HepG2 (cell line): Measurements from ENCODE around the gene DLL3. TPM values are rescaled to one million over a fixed set of nuclear protein-coding genes. Genes with fewer than 3 reads are reported as not detected.

Source experiments
- ARHGAP35 ChIP-seq: sonication (generic); formaldehyde crosslinking; IDR thresholded peaks from 2 replicates; pipeline ENCODE4 v1.9.0; 2022; ENCODE audit warnings: mild to moderate bottlenecking, inconsistent platforms, moderate library complexity, missing genetic modification reagents, borderline replicate concordance
- ASH2L ChIP-seq: fragments of 300-600, 200-600 bp; sonication (generic); IDR thresholded peaks from 2 replicates; pipeline ENCODE4 v1.7.0; 2017; ENCODE audit warnings: low read depth, mild to moderate bottlenecking, moderate library complexity, mixed read lengths, low read length; ENCODE audit not compliant: insufficient read length
- E2F1 ChIP-seq: sonication (generic); formaldehyde crosslinking; IDR thresholded peaks from 2 replicates; pipeline ENCODE4 v1.5.0; 2020; ENCODE audit warnings: missing genetic modification reagents
- ETS1 ChIP-seq: sonication (generic); formaldehyde crosslinking; IDR thresholded peaks from 2 replicates; pipeline ENCODE4 v1.4.0; 2020; ENCODE audit warnings: missing genetic modification reagents
- POLR2A ChIP-seq, 2 experiments: IDR thresholded peaks; 2 replicates each; pipeline ENCODE4 v1.6.1; 2011; ENCODE audit warnings: low read depth in 2 of 2, low read length in 2 of 2, mild to moderate bottlenecking in 1 of 2, moderate library complexity in 1 of 2; ENCODE audit not compliant: insufficient read depth in 1 of 2
- SMC3 ChIP-seq: IDR thresholded peaks from 2 replicates; pipeline ENCODE4 v1.6.1; 2011; ENCODE audit warnings: low read length, improper control_type of control experiment
- SNAI1 ChIP-seq: sonication (generic); formaldehyde crosslinking; IDR thresholded peaks from 2 replicates; pipeline ENCODE4 v1.5.0; 2020; ENCODE audit warnings: mild to moderate bottlenecking, missing genetic modification reagents, borderline replicate concordance
- SNAPC2 ChIP-seq: sonication (generic); formaldehyde crosslinking; IDR thresholded peaks from 2 replicates; pipeline ENCODE4 v1.8.1; 2022; ENCODE audit warnings: mild to moderate bottlenecking, missing genetic modification reagents
- SNRNP70 ChIP-seq: fragments of 200-400 bp; formaldehyde crosslinking; IDR thresholded peaks from 2 replicates; pipeline ENCODE4 v1.6.1; 2017; ENCODE audit warnings: mild to moderate bottlenecking, low read depth, low read length, moderate library complexity
- TOE1 ChIP-seq: sonication (generic); formaldehyde crosslinking; IDR thresholded peaks from 2 replicates; pipeline ENCODE4 v1.4.0; 2020; ENCODE audit warnings: mild to moderate bottlenecking, missing genetic modification reagents
- ZBTB8A ChIP-seq: sonication (generic); formaldehyde crosslinking; IDR thresholded peaks from 2 replicates; pipeline ENCODE4 v1.4.0; 2020; ENCODE audit warnings: mild to moderate bottlenecking, low read depth, missing genetic modification reagents, borderline replicate concordance
- ZGPAT ChIP-seq: IDR thresholded peaks from 2 replicates; pipeline ENCODE4 v1.6.1; 2016; ENCODE audit warnings: mild to moderate bottlenecking
- ZNF383 ChIP-seq: sonication (generic); formaldehyde crosslinking; IDR thresholded peaks from 2 replicates; pipeline ENCODE4 v1.4.0; 2020; ENCODE audit warnings: missing genetic modification reagents, mild to moderate bottlenecking, borderline replicate concordance
- ZNF496 ChIP-seq: sonication (generic); formaldehyde crosslinking; IDR thresholded peaks from 2 replicates; pipeline ENCODE4 v1.8.1; 2023; ENCODE audit warnings: mild to moderate bottlenecking, moderate library complexity, missing genetic modification reagents; ENCODE audit not compliant: insufficient replicate concordance
- ZNF530 ChIP-seq: sonication (generic); formaldehyde crosslinking; IDR thresholded peaks from 2 replicates; pipeline ENCODE4 v1.5.0; 2020; ENCODE audit warnings: low read depth, mild to moderate bottlenecking, missing genetic modification reagents
- ZNF546 ChIP-seq: sonication (generic); formaldehyde crosslinking; conservative IDR thresholded peaks from 2 replicates; pipeline ENCODE4 v1.8.1; 2023; ENCODE audit warnings: mild to moderate bottlenecking, missing genetic modification reagents
- ZNF550 ChIP-seq: sonication (generic); formaldehyde crosslinking; IDR thresholded peaks from 2 replicates; pipeline ENCODE4 v1.4.0; 2020; ENCODE audit warnings: mild to moderate bottlenecking, missing genetic modification reagents, borderline replicate concordance
- ZNF557 ChIP-seq: sonication (generic); formaldehyde crosslinking; IDR thresholded peaks from 2 replicates; pipeline ENCODE4 v1.4.0; 2020; ENCODE audit warnings: missing genetic modification reagents
- ZNF792 ChIP-seq: IDR thresholded peaks from 2 replicates; pipeline ENCODE4 v1.6.1; 2016
- ZNF850 ChIP-seq: sonication (generic); formaldehyde crosslinking; conservative IDR thresholded peaks from 2 replicates; pipeline ENCODE4 v1.9.0; 2021; ENCODE audit warnings: mild to moderate bottlenecking, missing genetic modification reagents
- polyA plus RNA-seq, 8 experiments: library from polyadenylated mRNA; depleted of rRNA in 3 of 8; stranded (reverse) in 7 of 8; unstranded in 1 of 8; fragments of >200 nt; fragmentation: Illumina TruSeq in 4 of 8; extraction: Trizol in 4 of 8; gene quantifications; 2 replicates each; pipeline versions ENCODE4 v1.2.1 to v1.2.3, GENCODE V29; 2011 to 2016; ENCODE audit warnings: low read depth in 4 of 8, missing spikeins in 1 of 8, mixed read lengths in 1 of 8; ENCODE audit not compliant: insufficient read depth in 1 of 8
- total RNA-seq, 5 experiments: library from RNA; depleted of rRNA; stranded (reverse); fragments of >200 nt; fragmentation: Illumina TruSeq; extraction: Trizol; gene quantifications; 2 replicates each; pipeline ENCODE4 v1.2.3, GENCODE V29; 2016; ENCODE audit warnings: low read depth in 1 of 5
- TF ChIP-seq, protein P1 (sequence below): IDR thresholded peaks from 2 replicates; pipeline ENCODE4 v1.6.1; 2018; ENCODE audit warnings: missing genetic modification reagents
- TF ChIP-seq, protein P2 (sequence below): sonication (generic); formaldehyde crosslinking; IDR thresholded peaks from 2 replicates; pipeline ENCODE4 v1.5.0; 2020; ENCODE audit warnings: mild to moderate bottlenecking, missing genetic modification reagents, moderate library complexity

The DLL3 gene
- total and polyA plus RNA-seq, 2 of the 13 experiments (the other 11 are each of a cell fraction or from before 2014, with no cell fraction given): 0.35 to 0.55 TPM

DNA sequence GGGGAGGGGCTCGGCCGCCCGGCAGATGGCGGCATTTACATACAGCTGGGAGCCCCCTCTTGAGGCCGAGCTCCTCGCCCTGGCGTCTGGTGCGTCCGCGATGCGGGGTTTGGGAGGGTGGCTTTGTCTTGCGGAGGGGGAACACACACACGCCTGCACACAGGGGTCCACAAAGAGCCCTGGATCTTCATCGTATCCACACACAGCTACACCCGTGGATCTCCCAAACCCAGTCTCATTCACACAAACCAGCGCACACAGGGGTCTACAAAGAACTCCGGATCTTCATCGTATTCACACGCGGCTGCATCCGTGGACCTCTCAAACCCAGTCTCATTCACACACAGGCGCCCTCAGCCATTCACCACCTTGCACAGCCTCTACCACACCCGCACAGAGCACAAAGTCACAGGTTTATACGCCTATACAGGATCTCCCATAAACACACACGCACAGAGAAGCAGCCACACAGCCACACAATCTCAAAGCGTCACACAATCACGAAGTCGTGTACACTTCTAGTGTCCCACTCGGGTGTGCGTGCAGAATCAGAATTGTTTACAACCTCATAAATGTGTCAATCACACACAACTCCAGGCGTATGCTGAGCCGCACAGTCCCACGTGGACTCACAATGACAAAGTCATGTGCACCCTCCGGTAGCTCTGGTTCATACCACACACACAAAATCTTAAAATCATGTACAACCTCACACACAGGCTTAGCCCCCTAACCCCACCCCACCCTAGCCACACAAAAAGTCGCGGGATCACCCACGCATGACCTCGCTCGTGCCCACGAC lies 550 bp upstream of the DLL3 start (continued):
- no peak for TF ChIP-seq ARHGAP35 (CRISPR knock-in tag)
- TF ChIP-seq ZNF550 (CRISPR knock-in tag): no peak
- TF ChIP-seq SNAPC2 (CRISPR knock-in tag): no peak
- TF ChIP-seq POLR2A (IDR thresholded peaks at IDR 0.05; ENCODE audit: insufficient read depth in 1 of 2, low read depth in 2 of 2, low read length in 2 of 2): no peak
- TF ChIP-seq ZNF792 (CRISPR knock-in tag): no peak
- TF ChIP-seq ZNF557 (CRISPR knock-in tag): no peak
- TF ChIP-seq ZBTB8A (CRISPR knock-in tag): no peak
- no peak for TF ChIP-seq ZNF383
- TF ChIP-seq, protein P1, sequence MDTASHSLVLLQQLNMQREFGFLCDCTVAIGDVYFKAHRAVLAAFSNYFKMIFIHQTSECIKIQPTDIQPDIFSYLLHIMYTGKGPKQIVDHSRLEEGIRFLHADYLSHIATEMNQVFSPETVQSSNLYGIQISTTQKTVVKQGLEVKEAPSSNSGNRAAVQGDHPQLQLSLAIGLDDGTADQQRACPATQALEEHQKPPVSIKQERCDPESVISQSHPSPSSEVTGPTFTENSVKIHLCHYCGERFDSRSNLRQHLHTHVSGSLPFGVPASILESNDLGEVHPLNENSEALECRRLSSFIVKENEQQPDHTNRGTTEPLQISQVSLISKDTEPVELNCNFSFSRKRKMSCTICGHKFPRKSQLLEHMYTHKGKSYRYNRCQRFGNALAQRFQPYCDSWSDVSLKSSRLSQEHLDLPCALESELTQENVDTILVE (CRISPR knock-in tag): no peak
- TF ChIP-seq TOE1 (CRISPR knock-in tag): no peak
- TF ChIP-seq SMC3: no peak
- no peak for TF ChIP-seq E2F1 (CRISPR knock-in tag)
- TF ChIP-seq SNRNP70: no peak
- TF ChIP-seq ZNF530: no peak
- TF ChIP-seq ASH2L: no peak
- 0 out of 2 replicates have a peak, but pooled peaks have one; percentile 32 for TF ChIP-seq SNAI1
- peak; percentile 41; the same call in 1 of the 2 replicates for TF ChIP-seq ZGPAT (CRISPR knock-in tag)
- TF ChIP-seq, protein P2, sequence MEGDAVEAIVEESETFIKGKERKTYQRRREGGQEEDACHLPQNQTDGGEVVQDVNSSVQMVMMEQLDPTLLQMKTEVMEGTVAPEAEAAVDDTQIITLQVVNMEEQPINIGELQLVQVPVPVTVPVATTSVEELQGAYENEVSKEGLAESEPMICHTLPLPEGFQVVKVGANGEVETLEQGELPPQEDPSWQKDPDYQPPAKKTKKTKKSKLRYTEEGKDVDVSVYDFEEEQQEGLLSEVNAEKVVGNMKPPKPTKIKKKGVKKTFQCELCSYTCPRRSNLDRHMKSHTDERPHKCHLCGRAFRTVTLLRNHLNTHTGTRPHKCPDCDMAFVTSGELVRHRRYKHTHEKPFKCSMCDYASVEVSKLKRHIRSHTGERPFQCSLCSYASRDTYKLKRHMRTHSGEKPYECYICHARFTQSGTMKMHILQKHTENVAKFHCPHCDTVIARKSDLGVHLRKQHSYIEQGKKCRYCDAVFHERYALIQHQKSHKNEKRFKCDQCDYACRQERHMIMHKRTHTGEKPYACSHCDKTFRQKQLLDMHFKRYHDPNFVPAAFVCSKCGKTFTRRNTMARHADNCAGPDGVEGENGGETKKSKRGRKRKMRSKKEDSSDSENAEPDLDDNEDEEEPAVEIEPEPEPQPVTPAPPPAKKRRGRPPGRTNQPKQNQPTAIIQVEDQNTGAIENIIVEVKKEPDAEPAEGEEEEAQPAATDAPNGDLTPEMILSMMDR (CRISPR knock-in tag): peak; percentile 88
- no peak for TF ChIP-seq ZNF850
- TF ChIP-seq ZNF496: no peak
- TF ChIP-seq ETS1 (CRISPR knock-in tag): no peak
- TF ChIP-seq ZNF546: no peak
